ENCODE results near the gene LCT.
"Not testable (repeated sequence)": the region's sequence is repeated elsewhere in the genome, so short reads cannot be mapped to it uniquely, and the experiment has no call there.

LCT gene

GRCh38 chr2:135796606-135797005 lies 40.4 kb downstream of the LCT start:
- FAIRE-seq: no peak

DNA sequence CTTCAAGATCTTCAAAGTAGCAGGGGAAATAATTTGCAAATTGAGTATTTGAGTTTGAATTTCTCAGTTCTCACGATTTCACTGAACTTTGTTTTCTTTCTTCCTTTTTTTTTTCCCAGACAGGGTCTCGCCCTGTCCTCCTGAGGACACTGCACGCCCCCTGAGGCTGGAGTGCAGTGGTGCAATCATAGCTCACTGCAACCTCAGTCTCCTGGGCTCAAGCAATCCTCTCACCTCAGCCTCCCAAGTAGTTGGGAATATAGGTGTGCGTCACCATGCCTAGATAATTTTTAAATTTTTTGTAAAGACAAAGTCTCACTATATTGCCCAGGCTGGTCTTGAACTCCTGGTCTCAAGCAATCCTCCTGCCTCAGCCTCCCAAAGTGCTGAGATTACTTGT lies 41.3 kb downstream of the LCT start:
- FAIRE-seq: not testable (repeated sequence)

DNA sequence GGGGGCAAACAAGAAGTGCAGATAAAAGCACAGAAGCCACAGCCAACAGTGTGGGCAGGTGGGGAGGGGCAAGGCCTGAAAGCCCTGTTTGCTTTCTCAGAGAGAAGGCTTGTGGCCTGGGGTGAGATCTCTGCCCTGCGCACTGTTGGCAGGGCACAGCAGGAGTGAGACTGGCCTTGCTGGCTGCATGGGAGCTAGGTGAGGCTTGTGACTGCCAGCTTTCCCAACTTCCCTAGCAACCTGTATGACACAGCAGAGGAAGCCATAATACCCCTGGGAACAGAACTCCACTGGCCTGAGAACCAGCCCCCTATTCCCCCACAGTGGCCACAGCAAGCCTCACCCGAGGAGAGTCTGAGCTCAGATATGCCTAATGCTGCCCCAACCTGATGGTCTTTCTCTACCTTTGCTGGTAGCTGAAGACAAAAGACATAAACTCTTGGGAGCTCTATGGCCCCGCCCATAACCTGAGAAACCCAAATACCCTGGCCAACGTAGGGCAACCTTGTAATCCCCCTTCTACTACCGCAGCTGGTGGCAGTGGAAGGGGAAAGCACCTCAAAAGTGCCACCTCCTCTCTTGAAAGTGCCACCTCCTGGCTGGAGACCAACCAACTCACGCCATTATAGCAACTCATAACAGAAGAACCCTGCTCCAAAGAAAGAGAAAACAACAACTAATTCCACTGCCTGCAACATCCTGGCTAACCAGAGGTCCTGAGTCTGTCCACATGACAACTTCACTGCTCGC lies 44.4 kb downstream of the LCT start:
- FAIRE-seq: no peak

- no peak for FAIRE-seq
Measured at GRCh38 chr2:135791418-135792190, 45.4 kb downstream of the LCT start.

- no peak for FAIRE-seq
Measured at GRCh38 chr2:135790423-135790822, 46.6 kb downstream of the LCT start.

- no peak for FAIRE-seq
Measured at GRCh38 chr2:135786823-135787222, 50.2 kb downstream of the LCT start.

DNA sequence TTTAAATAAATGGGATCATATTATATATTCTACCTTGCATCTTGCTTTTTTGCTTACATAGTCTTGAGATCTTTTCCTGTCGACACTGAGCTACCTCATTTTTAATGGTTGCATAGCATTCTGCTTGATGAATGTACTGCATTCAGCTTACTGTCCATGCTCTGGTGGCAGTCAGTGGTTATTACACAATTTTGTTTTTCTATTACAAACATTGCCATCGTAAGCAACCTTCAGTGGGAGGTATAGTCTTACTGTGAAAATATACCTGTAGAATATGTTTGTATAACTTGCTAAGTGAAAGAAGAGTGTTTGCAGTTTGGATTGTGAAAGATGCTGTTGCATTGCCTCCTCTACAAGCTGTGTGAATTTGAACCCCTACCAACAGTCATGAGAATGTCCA lies 52.0 kb downstream of the LCT start:
- FAIRE-seq: no peak

DNA sequence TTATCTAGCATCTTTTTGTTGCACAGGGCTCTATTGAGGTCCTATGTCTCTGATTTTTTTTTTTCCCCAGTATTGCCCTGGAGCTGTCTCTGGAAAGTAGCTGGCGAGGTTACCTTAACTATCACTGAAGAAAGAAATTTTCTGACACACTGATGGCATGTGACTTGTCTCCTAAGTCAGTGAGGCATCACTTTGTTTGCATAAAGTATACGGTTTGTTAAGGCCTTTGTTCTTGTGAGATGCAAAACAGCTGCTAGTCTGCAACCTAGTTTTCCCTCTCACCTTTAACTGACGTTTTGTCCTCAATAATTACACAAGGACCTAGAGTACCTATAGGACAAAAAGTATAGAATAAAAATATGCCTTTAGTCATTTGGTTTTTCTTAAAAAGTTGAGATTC lies 53.5 kb downstream of the LCT start:
- FAIRE-seq: no peak

DNA sequence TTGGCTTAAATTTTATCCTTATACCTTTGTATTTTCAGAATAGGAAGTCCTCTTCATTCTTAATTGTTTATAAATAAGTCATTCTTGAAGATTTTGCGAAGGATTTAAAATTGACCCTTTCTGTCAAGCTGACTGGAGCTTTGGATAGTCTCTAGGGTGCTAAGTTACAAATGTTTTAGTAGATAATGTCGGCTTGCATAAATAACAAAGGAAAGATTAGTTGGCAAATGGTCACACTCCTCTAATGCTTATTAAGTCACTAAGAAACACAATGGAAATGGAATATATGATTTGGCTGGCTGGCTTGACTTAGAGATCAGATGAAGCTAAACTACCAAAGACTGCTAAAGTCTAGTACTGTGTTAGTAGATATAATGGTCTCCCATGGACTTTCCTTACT lies 54.8 kb downstream of the LCT start:
- FAIRE-seq: no peak

GRCh38 chr2:135776367-135776766 lies 60.6 kb downstream of the LCT start:
- FAIRE-seq: no peak

GRCh38 chr2:135775420-135775819 lies 61.6 kb downstream of the LCT start:
- FAIRE-seq: no peak

GRCh38 chr2:135773917-135774316 lies 63.1 kb downstream of the LCT start:
- FAIRE-seq: no peak

DNA sequence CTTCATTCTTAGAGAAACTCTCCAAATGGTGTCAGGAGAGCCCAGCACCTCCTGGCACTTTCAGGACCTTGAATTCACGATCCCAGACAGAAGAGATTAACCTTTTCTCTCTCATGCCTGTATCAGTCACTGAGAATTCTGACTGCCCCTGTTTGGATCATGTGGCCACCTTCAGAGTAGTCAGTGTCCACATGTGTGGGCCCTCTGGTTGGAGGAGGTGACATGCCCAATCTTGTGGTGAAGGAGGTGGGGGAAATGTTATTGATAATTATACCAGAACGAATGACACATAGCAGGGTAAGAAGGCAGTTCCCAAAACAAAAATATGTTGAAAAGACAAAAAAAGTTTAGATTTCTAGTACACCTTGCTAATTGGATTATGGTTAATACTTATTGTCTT lies 63.7 kb downstream of the LCT start:
- no peak for FAIRE-seq

DNA sequence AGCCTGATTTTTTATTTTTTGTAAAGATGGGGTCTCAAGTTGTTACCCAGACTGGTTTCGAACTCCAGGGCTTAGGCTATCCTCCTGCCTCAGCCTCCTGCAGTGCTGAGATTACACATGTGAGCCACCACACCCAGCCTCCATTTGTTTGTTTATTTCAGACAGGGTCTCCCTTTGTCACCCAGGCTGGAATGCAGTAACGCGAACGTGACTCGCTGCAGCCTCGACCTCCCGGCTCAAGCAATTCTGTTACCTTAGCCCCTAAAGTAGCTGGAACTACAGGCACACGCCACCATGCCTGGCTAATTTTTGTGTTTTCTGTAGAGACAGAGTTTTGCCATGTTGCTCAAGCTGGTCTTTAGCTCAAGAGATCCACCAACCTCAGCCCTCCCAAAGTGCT lies 68.1 kb downstream of the LCT start:
- no peak for FAIRE-seq

DNA sequence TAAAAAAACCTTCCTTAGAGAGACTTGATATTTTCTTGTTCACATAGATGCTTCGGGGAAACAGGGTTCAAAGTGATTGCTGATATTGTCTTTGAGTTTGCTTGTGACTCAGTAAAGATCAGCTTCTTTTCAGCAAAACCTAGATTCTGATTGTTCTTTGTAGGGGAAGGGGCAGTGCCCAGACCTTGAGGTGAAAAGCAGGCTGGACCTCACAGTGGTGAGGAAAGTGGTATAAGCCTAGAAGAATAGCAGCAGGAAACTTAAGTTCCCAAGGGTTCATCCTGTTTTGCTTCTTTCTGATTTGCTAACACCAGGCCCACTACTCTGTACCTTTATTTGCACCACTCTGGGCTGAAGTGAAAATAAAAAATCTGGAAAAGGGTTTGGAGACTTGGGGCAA lies 74.5 kb downstream of the LCT start:
- no peak for FAIRE-seq

DNA sequence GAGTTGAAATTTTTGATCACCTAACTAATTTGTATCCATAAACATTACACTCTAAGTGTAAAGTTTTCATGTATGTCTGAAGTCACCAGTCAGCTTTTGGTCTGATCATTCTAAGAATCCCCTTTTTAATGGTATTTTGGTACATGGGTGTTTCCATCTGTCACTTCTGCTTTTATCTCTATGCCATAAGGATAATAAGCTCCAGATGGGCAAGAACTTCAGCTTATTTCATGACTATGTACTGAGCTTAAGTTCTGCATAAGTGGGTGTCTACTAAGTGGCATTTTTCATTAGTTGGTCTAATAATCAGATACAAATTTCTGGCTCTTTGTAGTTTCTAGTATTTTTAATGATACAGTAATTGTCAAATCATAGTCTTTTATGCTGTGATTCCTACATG lies 75.0 kb downstream of the LCT start:
- FAIRE-seq: no peak

- no peak for FAIRE-seq
Measured at GRCh38 chr2:135756692-135757091, 80.3 kb downstream of the LCT start.

DNA sequence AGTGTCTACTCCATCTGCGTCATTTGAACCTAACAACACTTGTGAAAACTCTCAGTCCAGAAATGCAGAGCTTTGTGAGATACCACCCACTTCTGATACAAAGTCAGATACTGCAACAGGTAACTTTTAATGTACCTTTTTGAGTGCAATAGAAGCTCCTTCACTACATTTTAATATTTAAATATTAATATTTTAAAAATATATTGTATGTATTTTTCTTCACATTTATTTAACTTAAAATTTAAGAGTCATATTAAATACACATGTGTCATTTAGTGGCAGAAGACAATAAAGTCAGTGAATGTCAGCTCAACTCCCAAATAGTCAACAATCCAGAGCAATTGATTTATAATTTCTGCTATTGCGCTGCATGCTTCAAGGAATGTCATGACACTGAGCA lies 81.4 kb downstream of the LCT start:
- no peak for FAIRE-seq

DNA sequence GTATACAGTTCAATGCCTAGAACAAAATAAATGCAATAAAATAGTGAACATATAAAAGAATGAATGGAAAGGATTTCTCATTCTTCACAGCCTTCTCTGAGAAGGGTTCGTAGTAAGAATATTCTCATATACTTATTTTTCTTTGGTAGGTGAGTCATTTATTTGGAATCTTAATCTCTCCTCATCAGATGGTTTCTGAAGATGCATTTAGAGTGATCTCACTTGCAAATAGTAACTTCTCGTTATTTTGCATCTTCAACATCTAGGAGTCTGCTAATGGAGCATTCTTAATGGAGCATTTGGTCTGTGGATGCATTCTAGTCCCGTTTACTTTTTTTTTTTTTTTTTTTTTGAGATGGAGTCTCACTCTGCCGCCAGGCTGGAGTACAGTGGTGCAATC lies 91.4 kb downstream of the LCT start:
- no peak for FAIRE-seq

- no peak for FAIRE-seq
Measured at GRCh38 chr2:135744760-135745314, 92.1 kb downstream of the LCT start.

GRCh38 chr2:135743860-135744259 lies 93.1 kb downstream of the LCT start:
- FAIRE-seq: no peak

DNA sequence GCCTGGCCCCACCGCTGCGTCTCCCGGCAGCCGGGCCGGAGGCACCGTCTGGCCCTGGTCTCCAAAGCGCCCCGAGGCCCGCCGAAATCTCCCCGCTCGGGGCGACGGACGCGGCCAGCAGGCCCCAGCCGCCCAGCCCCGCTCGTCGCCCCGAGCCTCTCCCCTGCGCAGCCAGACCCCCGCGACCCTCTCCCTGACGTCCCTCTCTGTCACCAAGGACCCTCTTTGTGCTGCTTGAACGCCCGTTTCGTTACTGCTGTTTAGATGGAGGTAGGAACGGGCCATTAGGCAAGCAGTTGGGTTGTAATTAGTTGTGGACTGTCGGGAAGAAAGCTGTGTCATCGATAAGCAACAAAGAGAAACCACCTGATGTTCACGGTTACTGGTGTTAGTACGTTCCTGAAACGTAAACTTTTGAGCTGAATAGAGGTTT lies 94.6 kb downstream of the LCT start:
- no peak for FAIRE-seq

GRCh38 chr2:135741395-135742324 lies 95.3 kb downstream of the LCT start, which contains the start of gene UBXN4:
Gene UBXN4, plus strand, starts transcription at chr2:135741855. Its CDS starts 75 bp downstream, at chr2:135741930.
- peak; percentile 98 for FAIRE-seq
